Rectal smooth muscle tissue (tissue), 1 donor: ENCODE measurements around the gene MINDY3.

Experiments
- H3K27ac ChIP-seq: one replicate; pipeline ENCODE4 v1.7.0; 2013; ENCODE audit warnings: low read depth, low read length, inconsistent platforms
- H3K27me3 ChIP-seq: one replicate; pipeline ENCODE4 v1.7.0; 2013; ENCODE audit warnings: low read length; ENCODE audit not compliant: control insufficient read depth, insufficient read depth
- H3K36me3 ChIP-seq: one replicate; pipeline ENCODE4 v1.7.0; 2013; ENCODE audit warnings: low read length; ENCODE audit not compliant: control insufficient read depth, insufficient read depth
- H3K4me1 ChIP-seq: one replicate; pipeline ENCODE4 v1.7.0; 2013; ENCODE audit warnings: low read length; ENCODE audit not compliant: control insufficient read depth, insufficient read depth
- H3K4me3 ChIP-seq: one replicate; pipeline ENCODE4 v1.7.0; 2013; ENCODE audit warnings: low read length
- H3K9ac ChIP-seq: one replicate; pipeline ENCODE4 v1.7.0; 2013; ENCODE audit warnings: low read length

The MINDY3 gene

GRCh38 chr10:15754937-15755336 lies 105.4 kb downstream of the MINDY3 start:
- Histone ChIP-seq H3K27me3 (no peaks in the 10 kb centered on the region), H3K9ac (no peak overlapping the region), H3K4me3 (no peak overlapping the region), H3K36me3 (no peaks in the 10 kb centered on the region), H3K27ac (no peak overlapping the region), H3K4me1 (no peaks in the 10 kb centered on the region)

GRCh38 chr10:15751046-15751445 lies 109.3 kb downstream of the MINDY3 start:
- Histone ChIP-seq H3K9ac (no peak overlapping the region), H3K4me1 (no peaks in the 10 kb centered on the region), H3K36me3 (no peaks in the 10 kb centered on the region), H3K27me3 (no peaks in the 10 kb centered on the region), H3K27ac (no peak overlapping the region), H3K4me3 (no peak overlapping the region)

- H3K4me3 ChIP-seq: no peak overlapping the region
Observed at GRCh38 chr10:15748126-15748525, 112.2 kb downstream of the MINDY3 start.

GRCh38 chr10:15747632-15748031 lies 112.7 kb downstream of the MINDY3 start:
- Histone ChIP-seq H3K4me1 (no peaks in the 10 kb centered on the region), H3K27ac (no peak overlapping the region), H3K9ac (no peak overlapping the region), H3K4me3 (no peak overlapping the region), H3K27me3 (no peaks in the 10 kb centered on the region), H3K36me3 (no peaks in the 10 kb centered on the region)

More at GRCh38 chr10:15748126-15748525, 112.2 kb downstream of the MINDY3 start:
- H3K9ac ChIP-seq: no peak overlapping the region
- H3K27ac ChIP-seq: no peak overlapping the region
- H3K4me1 ChIP-seq: no peaks in the 10 kb centered on the region
- H3K36me3 ChIP-seq: no peaks in the 10 kb centered on the region
- H3K27me3 ChIP-seq: no peaks in the 10 kb centered on the region

GRCh38 chr10:15745751-15746150 lies 114.6 kb downstream of the MINDY3 start:
- Histone ChIP-seq H3K27me3 (no peaks in the 10 kb centered on the region), H3K4me3 (no peak overlapping the region), H3K27ac (no peak overlapping the region), H3K36me3 (no peaks in the 10 kb centered on the region), H3K4me1 (no peaks in the 10 kb centered on the region), H3K9ac (no peak overlapping the region)

GRCh38 chr10:15744217-15744865 lies 116.0 kb downstream of the MINDY3 start:
- Histone ChIP-seq H3K27me3 (no peaks in the 10 kb centered on the region), H3K4me1 (no peaks in the 10 kb centered on the region), H3K9ac (no peak overlapping the region), H3K36me3 (no peaks in the 10 kb centered on the region), H3K4me3 (no peak overlapping the region), H3K27ac (no peak overlapping the region)

GRCh38 chr10:15743443-15743842 lies 116.9 kb downstream of the MINDY3 start:
- Histone ChIP-seq H3K4me3 (no peak overlapping the region), H3K27me3 (no peaks in the 10 kb centered on the region), H3K9ac (no peak overlapping the region), H3K36me3 (no peaks in the 10 kb centered on the region), H3K4me1 (no peaks in the 10 kb centered on the region), H3K27ac (no peak overlapping the region)

GRCh38 chr10:15742836-15743235 lies 117.5 kb downstream of the MINDY3 start:
- Histone ChIP-seq H3K4me3 (no peak overlapping the region), H3K9ac (no peak overlapping the region), H3K4me1 (no peaks in the 10 kb centered on the region), H3K27me3 (no peaks in the 10 kb centered on the region), H3K36me3 (no peaks in the 10 kb centered on the region), H3K27ac (no peak overlapping the region)

GRCh38 chr10:15742102-15742501 lies 118.2 kb downstream of the MINDY3 start:
- H3K27ac ChIP-seq: no peak overlapping the region
- no peaks in the 10 kb centered on the region for H3K36me3 ChIP-seq
- H3K9ac ChIP-seq: no peak overlapping the region
- H3K27me3 ChIP-seq: no peaks in the 10 kb centered on the region
- no peaks in the 10 kb centered on the region for H3K4me1 ChIP-seq
- no peak overlapping the region for H3K4me3 ChIP-seq

GRCh38 chr10:15741581-15741980 lies 118.7 kb downstream of the MINDY3 start:
- Histone ChIP-seq H3K4me1 (no peaks in the 10 kb centered on the region), H3K36me3 (no peaks in the 10 kb centered on the region), H3K9ac (no peak overlapping the region), H3K27ac (no peak overlapping the region), H3K4me3 (no peak overlapping the region), H3K27me3 (no peaks in the 10 kb centered on the region)

- H3K4me3 ChIP-seq: no peak overlapping the region
- no peaks in the 10 kb centered on the region for H3K27me3 ChIP-seq
- H3K9ac ChIP-seq: no peak overlapping the region
- no peaks in the 10 kb centered on the region for H3K36me3 ChIP-seq
- H3K4me1 ChIP-seq: peaks cover 3% of the 10 kb centered on the region
- no peak overlapping the region for H3K27ac ChIP-seq
Observed at GRCh38 chr10:15740261-15740660, 120.0 kb downstream of the MINDY3 start.

- Histone ChIP-seq H3K4me1 (peaks cover 3% of the 10 kb centered on the region), H3K4me3 (no peak overlapping the region), H3K27ac (no peak overlapping the region)
Observed at GRCh38 chr10:15739254-15739970, 120.9 kb downstream of the MINDY3 start.

More at GRCh38 chr10:15739254-15739970, 120.9 kb downstream of the MINDY3 start:
- Histone ChIP-seq H3K36me3 (no peaks in the 10 kb centered on the region), H3K9ac (no peak overlapping the region), H3K27me3 (no peaks in the 10 kb centered on the region)
